ENCODE data around the gene INTS13.
"Not testable (repeated sequence)": the region's sequence is repeated elsewhere in the genome, so short reads cannot be mapped to it uniquely, and the experiment has no call there.

The INTS13 gene

GRCh38 chr12:26869104-26869494 lies 68.7 kb downstream of the INTS13 start:
- DNase-seq, result no peak

- no peak for DNase-seq
Measured at GRCh38 chr12:26868447-26869103, 69.2 kb downstream of the INTS13 start.

- no peak for DNase-seq
Measured at GRCh38 chr12:26867080-26867479, 70.7 kb downstream of the INTS13 start.

GRCh38 chr12:26863515-26863914 lies 74.3 kb downstream of the INTS13 start:
- no peak for DNase-seq

GRCh38 chr12:26862787-26863186 lies 75.0 kb downstream of the INTS13 start:
- DNase-seq, result not testable (repeated sequence)

- DNase-seq, result no peak
Measured at GRCh38 chr12:26861690-26862089, 76.1 kb downstream of the INTS13 start.

GRCh38 chr12:26857465-26858176 lies 80.2 kb downstream of the INTS13 start:
- no peak for DNase-seq

GRCh38 chr12:26855337-26855736 lies 82.4 kb downstream of the INTS13 start:
- DNase-seq, result no peak
